ENCODE results near the gene DMRTC2. TPM values are rescaled to one million over a fixed set of nuclear protein-coding genes. Genes with fewer than 3 reads are reported as not detected.

The DMRTC2 gene
- total RNA-seq, 1 donor from 2014 or later = not detected

DNA sequence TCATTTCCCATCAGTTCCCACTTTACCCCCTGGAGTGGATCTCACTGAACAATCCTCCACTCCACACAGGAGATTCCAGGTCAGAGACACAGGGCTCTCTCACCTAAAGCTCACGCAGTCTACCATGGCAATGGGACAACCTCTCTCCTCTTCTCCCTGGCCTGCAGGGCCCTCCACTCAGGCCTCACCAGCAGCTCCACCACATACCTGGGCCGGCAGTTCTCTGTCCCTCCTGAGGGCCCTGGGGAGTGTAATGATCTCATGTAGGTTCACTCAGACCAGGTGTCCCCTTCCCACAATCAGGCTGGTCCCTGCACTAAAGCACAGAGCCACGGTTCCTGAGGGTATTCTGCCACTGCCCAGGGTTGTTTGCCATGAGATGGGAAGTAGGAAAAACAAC lies 32.9 kb upstream of the DMRTC2 start:
- Histone ChIP-seq H3K9me3 (ENCODE audit: insufficient read depth, low read depth, low read length) (no peaks in the 10 kb centered on the region), H3K4me1 (ENCODE audit: insufficient read depth, low read length) (no peaks in the 10 kb centered on the region), H3K4me2 (ENCODE audit: low read length) (no peak overlapping the region), H3K27ac (ENCODE audit: low read depth, low read length) (no peak overlapping the region), H2AFZ (ENCODE audit: low read depth, low read length) (no peak overlapping the region), H4K20me1 (ENCODE audit: insufficient read depth, low read length) (no peaks in the 10 kb centered on the region), H3K79me2 (ENCODE audit: insufficient read depth, low read length) (no peaks in the 10 kb centered on the region), H3K4me3 (ENCODE audit: insufficient read depth, low read depth, low read length) (no peak overlapping the region), H3K9ac (ENCODE audit: low read length) (no peak overlapping the region), H3K36me3 (ENCODE audit: insufficient read depth, low read length) (no peaks in the 10 kb centered on the region), H3K27me3 (ENCODE audit: insufficient read depth, low read length) (no peaks in the 10 kb centered on the region)
- DNase-seq (ENCODE audit: low read depth) = no peak
- no peaks in the 10 kb centered on the region for H3K9me3 Mint-ChIP-seq (ENCODE audit: unreplicated experiment)
- no peak overlapping the region for H3K4me3 Mint-ChIP-seq (ENCODE audit: unreplicated experiment)
- no peak for FAIRE-seq
- peaks cover 60% of the 10 kb centered on the region for H3K27me3 Mint-ChIP-seq (ENCODE audit: low read depth, unreplicated experiment)
- TF ChIP-seq EZH2 (IDR thresholded peaks at IDR 0.05; ENCODE audit: insufficient read depth, low read length) = no peak
- no peak for TF ChIP-seq CTCF (IDR thresholded peaks at IDR 0.05; ENCODE audit: insufficient read depth, low read depth, low read length)
- H3K27ac Mint-ChIP-seq (ENCODE audit: unreplicated experiment) = no peak overlapping the region
- H3K4me1 Mint-ChIP-seq (ENCODE audit: low read depth, unreplicated experiment) = no peaks in the 10 kb centered on the region
- no peaks in the 10 kb centered on the region for H3K36me3 Mint-ChIP-seq (ENCODE audit: low read depth, unreplicated experiment)

DNA sequence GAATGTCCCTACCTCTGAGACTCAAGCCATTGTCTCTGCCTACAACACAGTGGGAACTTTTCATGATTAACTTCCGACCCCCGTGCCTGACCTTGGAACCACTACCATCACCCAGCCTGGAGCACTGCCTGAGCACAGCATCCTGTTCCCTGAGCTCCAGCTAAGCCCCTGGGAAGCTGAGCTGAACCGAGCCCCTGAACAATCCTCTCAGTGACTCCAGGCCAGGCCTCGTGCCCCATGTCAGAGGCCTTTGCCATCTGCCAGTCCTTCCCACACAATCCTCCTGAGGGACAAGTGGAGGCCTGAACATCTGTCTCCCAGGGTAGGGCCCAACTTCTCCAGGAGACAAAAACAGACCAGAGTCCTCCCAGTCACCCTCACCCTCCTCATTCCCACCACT lies 30.9 kb upstream of the DMRTC2 start:
- no peak overlapping the region for H3K4me3 Mint-ChIP-seq (ENCODE audit: unreplicated experiment)
- no peaks in the 10 kb centered on the region for H4K20me1 ChIP-seq (ENCODE audit: insufficient read depth, low read length)
- no peaks in the 10 kb centered on the region for H3K9me3 Mint-ChIP-seq (ENCODE audit: unreplicated experiment)
- H3K4me3 ChIP-seq (ENCODE audit: insufficient read depth, low read depth, low read length) = no peak overlapping the region
- no peaks in the 10 kb centered on the region for H3K4me1 Mint-ChIP-seq (ENCODE audit: low read depth, unreplicated experiment)
- TF ChIP-seq CTCF (IDR thresholded peaks at IDR 0.05; ENCODE audit: insufficient read depth, low read depth, low read length) = no peak
- no peak for TF ChIP-seq EZH2 (IDR thresholded peaks at IDR 0.05; ENCODE audit: insufficient read depth, low read length)
- DNase-seq (ENCODE audit: low read depth) = no peak
- no peak overlapping the region for H2AFZ ChIP-seq (ENCODE audit: low read depth, low read length)
- H3K27me3 ChIP-seq (ENCODE audit: insufficient read depth, low read length) = no peaks in the 10 kb centered on the region
- H3K9ac ChIP-seq (ENCODE audit: low read length) = no peak overlapping the region
- H3K4me2 ChIP-seq (ENCODE audit: low read length) = no peak overlapping the region
- H3K27me3 Mint-ChIP-seq (ENCODE audit: low read depth, unreplicated experiment) = peaks cover 52% of the 10 kb centered on the region
- H3K36me3 Mint-ChIP-seq (ENCODE audit: low read depth, unreplicated experiment) = no peaks in the 10 kb centered on the region
- no peak overlapping the region for H3K27ac ChIP-seq (ENCODE audit: low read depth, low read length)
- H3K27ac Mint-ChIP-seq (ENCODE audit: unreplicated experiment) = no peak overlapping the region
- H3K79me2 ChIP-seq (ENCODE audit: insufficient read depth, low read length) = no peaks in the 10 kb centered on the region
- no peaks in the 10 kb centered on the region for H3K36me3 ChIP-seq (ENCODE audit: insufficient read depth, low read length)
- FAIRE-seq = no peak
- H3K4me1 ChIP-seq (ENCODE audit: insufficient read depth, low read length) = no peaks in the 10 kb centered on the region
- no peaks in the 10 kb centered on the region for H3K9me3 ChIP-seq (ENCODE audit: insufficient read depth, low read depth, low read length)

- no peaks in the 10 kb centered on the region for H3K36me3 ChIP-seq (ENCODE audit: insufficient read depth, low read length)
- TF ChIP-seq EZH2 (IDR thresholded peaks at IDR 0.05; ENCODE audit: insufficient read depth, low read length) = no peak
- no peak for TF ChIP-seq CTCF (IDR thresholded peaks at IDR 0.05; ENCODE audit: insufficient read depth, low read depth, low read length)
- no peak overlapping the region for H3K9ac ChIP-seq (ENCODE audit: low read length)
- no peaks in the 10 kb centered on the region for H3K9me3 ChIP-seq (ENCODE audit: insufficient read depth, low read depth, low read length)
- Mint-ChIP-seq H3K36me3 (ENCODE audit: low read depth, unreplicated experiment) (no peaks in the 10 kb centered on the region), H3K9me3 (ENCODE audit: unreplicated experiment) (no peaks in the 10 kb centered on the region), H3K27me3 (ENCODE audit: low read depth, unreplicated experiment) (peaks cover 46% of the 10 kb centered on the region), H3K27ac (ENCODE audit: unreplicated experiment) (no peak overlapping the region), H3K4me3 (ENCODE audit: unreplicated experiment) (no peak overlapping the region), H3K4me1 (ENCODE audit: low read depth, unreplicated experiment) (no peaks in the 10 kb centered on the region)
- no peaks in the 10 kb centered on the region for H3K27me3 ChIP-seq (ENCODE audit: insufficient read depth, low read length)
- FAIRE-seq (no peak), DNase-seq (ENCODE audit: low read depth) (no peak)
- H4K20me1 ChIP-seq (ENCODE audit: insufficient read depth, low read length) = no peaks in the 10 kb centered on the region
- no peaks in the 10 kb centered on the region for H3K79me2 ChIP-seq (ENCODE audit: insufficient read depth, low read length)
- H2AFZ ChIP-seq (ENCODE audit: low read depth, low read length) = no peak overlapping the region
- H3K4me1 ChIP-seq (ENCODE audit: insufficient read depth, low read length) = no peaks in the 10 kb centered on the region
- H3K27ac ChIP-seq (ENCODE audit: low read depth, low read length) = no peak overlapping the region
- H3K4me3 ChIP-seq (ENCODE audit: insufficient read depth, low read depth, low read length) = no peak overlapping the region
- no peak overlapping the region for H3K4me2 ChIP-seq (ENCODE audit: low read length)
Observed at GRCh38 chr19:41815301-41815700, 29.5 kb upstream of the DMRTC2 start.
